Activated CD8-positive, alpha-beta memory T cell treated with anti-CD3 and anti-CD28 coated beads for 48 hours (primary cell): ENCODE results near the gene CTNNB1.

Source experiments
- DNase-seq, 3 experiments: peaks; one replicate each; pipeline ENCODE4 v3.0.0-alpha.2; 2020; ENCODE audit warnings: low read depth in 2 of 3, low spot score in 2 of 3

CTNNB1 gene

GRCh38 chr3:41213588-41213987 lies 14.3 kb downstream of the CTNNB1 start:
- no peak for DNase-seq

GRCh38 chr3:41216422-41216821 lies 17.1 kb downstream of the CTNNB1 start:
- DNase-seq: no peak

GRCh38 chr3:41216993-41217392 lies 17.7 kb downstream of the CTNNB1 start:
- no peak for DNase-seq

GRCh38 chr3:41219424-41219823 lies 20.1 kb downstream of the CTNNB1 start:
- no peak for DNase-seq

- no peak for DNase-seq
These were observed 21.8 kb downstream of the CTNNB1 start for GRCh38 chr3:41220906-41221677.

GRCh38 chr3:41222012-41222411 lies 22.7 kb downstream of the CTNNB1 start:
- DNase-seq: no peak

GRCh38 chr3:41222501-41222900 lies 23.2 kb downstream of the CTNNB1 start:
- no peak for DNase-seq

GRCh38 chr3:41223078-41223477 lies 23.8 kb downstream of the CTNNB1 start:
- no peak for DNase-seq

- no peak for DNase-seq
These were observed 24.4 kb downstream of the CTNNB1 start for GRCh38 chr3:41223691-41224090.

- no peak for DNase-seq
These were observed 25.0 kb downstream of the CTNNB1 start for GRCh38 chr3:41224120-41224806.

- DNase-seq: no peak
These were observed 35.8 kb downstream of the CTNNB1 start for GRCh38 chr3:41234823-41235721.

- DNase-seq: no peak
These were observed 36.9 kb downstream of the CTNNB1 start for GRCh38 chr3:41236228-41236627.

GRCh38 chr3:41237907-41238306 lies 38.6 kb downstream of the CTNNB1 start:
- DNase-seq: no peak

- DNase-seq: no peak
These were observed 40.3 kb downstream of the CTNNB1 start for GRCh38 chr3:41239587-41239986.

- DNase-seq: no peak
These were observed 41.9 kb downstream of the CTNNB1 start for GRCh38 chr3:41241161-41241560.

GRCh38 chr3:41241800-41242571 lies 42.7 kb downstream of the CTNNB1 start:
- no peak for DNase-seq

- DNase-seq: no peak
These were observed 43.9 kb downstream of the CTNNB1 start for GRCh38 chr3:41243183-41243582.

GRCh38 chr3:41244620-41245336 lies 45.5 kb downstream of the CTNNB1 start:
- DNase-seq: no peak

GRCh38 chr3:41247055-41248004 lies 48.0 kb downstream of the CTNNB1 start:
- DNase-seq: no peak
